Kasumi-1 (cell line): ENCODE data around the gene TELO2.
"Not testable (repeated sequence)": the region's sequence is repeated elsewhere in the genome, so short reads cannot be mapped to it uniquely, and the experiment has no call there.

ENCODE experiments used
- DNase-seq, 2 experiments: peaks; one replicate each; lab custom pipeline; 2025; lab: John Stamatoyannopoulos, UW

The TELO2 gene

GRCh38 chr16:1457489-1458245, 35.5 kb upstream of the TELO2 start:
- DNase-seq: no peak

GRCh38 chr16:1458336-1458976, 34.7 kb upstream of the TELO2 start:
- DNase-seq: no peak

GRCh38 chr16:1458977-1459341, 34.2 kb upstream of the TELO2 start:
- no peak for DNase-seq

- no peak for DNase-seq
Measured at GRCh38 chr16:1459967-1460366, 33.2 kb upstream of the TELO2 start.

- no peak for DNase-seq
Measured at GRCh38 chr16:1460602-1461138, 32.5 kb upstream of the TELO2 start.

- DNase-seq: no peak
Measured at GRCh38 chr16:1461146-1461545, 32.0 kb upstream of the TELO2 start.

GRCh38 chr16:1464196-1464893, 28.8 kb upstream of the TELO2 start:
- no peak for DNase-seq

GRCh38 chr16:1464894-1465566, 28.1 kb upstream of the TELO2 start:
- no peak for DNase-seq

GRCh38 chr16:1465567-1465915, 27.6 kb upstream of the TELO2 start:
- no peak for DNase-seq

- DNase-seq: no peak
Measured at GRCh38 chr16:1466054-1466453, 27.1 kb upstream of the TELO2 start.

- no peak for DNase-seq
Measured at GRCh38 chr16:1466968-1467521, 26.1 kb upstream of the TELO2 start.

GRCh38 chr16:1468426-1468810, 24.7 kb upstream of the TELO2 start:
- no peak for DNase-seq

- not testable (repeated sequence) for DNase-seq
Measured at GRCh38 chr16:1469141-1469540, 24.0 kb upstream of the TELO2 start.

- peak; percentile 53 to 59 for DNase-seq
Measured at GRCh38 chr16:1469693-1470201, 23.4 kb upstream of the TELO2 start.

GRCh38 chr16:1470481-1471251, 22.5 kb upstream of the TELO2 start:
- no peak for DNase-seq

GRCh38 chr16:1471569-1472194, 21.5 kb upstream of the TELO2 start:
- peak in 1 of 2 experiments; percentile 26 for DNase-seq

- DNase-seq: no peak
Measured at GRCh38 chr16:1472974-1473373, 20.2 kb upstream of the TELO2 start.

GRCh38 chr16:1474082-1474795, 18.9 kb upstream of the TELO2 start:
- DNase-seq: no peak

- peak; percentile 28 to 42 for DNase-seq
Measured at GRCh38 chr16:1474796-1475551, 18.2 kb upstream of the TELO2 start, which contains the start of gene CLCN7. Gene CLCN7 (minus strand): TSS chr16:1475028. CDS start chr16:1474974, 54 bp downstream.
